ACHN (cell line): ENCODE results near the gene COL4A1.
"Not testable (repeated sequence)": the region's sequence is repeated elsewhere in the genome, so short reads cannot be mapped to it uniquely, and the experiment has no call there.

Source experiments
- DNase-seq: peaks from one replicate; pipeline ENCODE4 v3.0.0-alpha.2; 2015
- in situ Hi-C: cut with HindIII; loops from 2 replicates; pipeline ENCODE4 v1.10.0; 2017; ENCODE audit warnings: low sequenced_read_pairs, low pct_ligation_motif_present, low pct_unique_long_range_greater_than_20kb

The COL4A1 gene

DNA sequence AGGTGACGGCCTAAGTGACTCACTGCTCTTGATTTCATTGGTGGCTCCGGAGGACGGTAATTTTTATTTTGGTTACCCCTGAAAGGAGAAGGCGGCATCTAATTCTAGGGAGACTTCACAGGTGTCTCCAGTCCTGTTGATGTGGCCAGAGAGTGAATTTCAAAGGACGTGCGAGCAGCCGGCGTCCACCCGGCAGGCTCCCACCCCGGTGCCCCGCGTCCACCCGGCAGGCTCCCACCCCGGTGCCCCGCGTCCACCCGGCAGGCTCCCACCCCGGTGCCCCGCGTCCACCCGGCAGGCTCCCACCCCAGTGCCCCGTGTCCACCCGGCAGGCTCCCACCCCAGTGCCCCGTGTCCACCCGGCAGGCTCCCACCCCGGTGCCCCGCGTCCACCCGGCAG is 6.3 kb upstream of the COL4A1 start:
- DNase-seq, in situ Hi-C loops: not testable (repeated sequence)

DNA sequence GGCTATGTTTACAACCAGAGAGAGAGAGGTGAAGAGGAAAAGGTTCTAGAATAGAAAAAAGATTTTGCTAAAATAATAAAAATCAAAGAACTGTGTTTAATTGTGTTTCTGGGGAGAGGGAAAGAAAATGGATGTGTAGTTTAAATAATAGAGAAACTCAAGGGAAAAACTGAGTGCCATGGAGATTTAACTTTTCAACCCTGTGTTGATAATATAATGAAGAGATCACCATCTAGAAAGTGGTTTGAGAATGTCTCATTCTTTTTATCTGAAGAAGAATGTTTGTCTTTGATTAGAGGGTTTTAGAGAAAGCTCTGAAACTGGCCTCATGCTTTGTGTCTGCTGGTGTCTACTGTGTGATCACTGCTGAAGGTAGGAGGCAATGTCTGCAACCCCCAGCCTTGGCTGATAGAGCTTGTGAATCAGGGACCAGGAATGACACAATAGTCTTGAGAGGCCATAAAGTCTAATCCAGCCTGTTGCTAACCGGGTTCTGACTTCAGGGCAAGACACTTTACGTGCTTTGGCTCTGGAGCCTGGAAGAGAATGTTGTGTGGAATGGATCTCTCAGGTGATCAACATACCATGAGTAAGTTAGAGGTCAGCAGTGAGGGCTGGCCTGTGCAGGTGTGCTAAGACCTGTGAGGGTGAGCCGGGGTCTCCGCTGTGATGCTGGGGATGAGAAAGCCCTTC is 5.5 kb upstream of the COL4A1 start:
- in situ Hi-C loops: no loop called here
- no peak for DNase-seq

DNA sequence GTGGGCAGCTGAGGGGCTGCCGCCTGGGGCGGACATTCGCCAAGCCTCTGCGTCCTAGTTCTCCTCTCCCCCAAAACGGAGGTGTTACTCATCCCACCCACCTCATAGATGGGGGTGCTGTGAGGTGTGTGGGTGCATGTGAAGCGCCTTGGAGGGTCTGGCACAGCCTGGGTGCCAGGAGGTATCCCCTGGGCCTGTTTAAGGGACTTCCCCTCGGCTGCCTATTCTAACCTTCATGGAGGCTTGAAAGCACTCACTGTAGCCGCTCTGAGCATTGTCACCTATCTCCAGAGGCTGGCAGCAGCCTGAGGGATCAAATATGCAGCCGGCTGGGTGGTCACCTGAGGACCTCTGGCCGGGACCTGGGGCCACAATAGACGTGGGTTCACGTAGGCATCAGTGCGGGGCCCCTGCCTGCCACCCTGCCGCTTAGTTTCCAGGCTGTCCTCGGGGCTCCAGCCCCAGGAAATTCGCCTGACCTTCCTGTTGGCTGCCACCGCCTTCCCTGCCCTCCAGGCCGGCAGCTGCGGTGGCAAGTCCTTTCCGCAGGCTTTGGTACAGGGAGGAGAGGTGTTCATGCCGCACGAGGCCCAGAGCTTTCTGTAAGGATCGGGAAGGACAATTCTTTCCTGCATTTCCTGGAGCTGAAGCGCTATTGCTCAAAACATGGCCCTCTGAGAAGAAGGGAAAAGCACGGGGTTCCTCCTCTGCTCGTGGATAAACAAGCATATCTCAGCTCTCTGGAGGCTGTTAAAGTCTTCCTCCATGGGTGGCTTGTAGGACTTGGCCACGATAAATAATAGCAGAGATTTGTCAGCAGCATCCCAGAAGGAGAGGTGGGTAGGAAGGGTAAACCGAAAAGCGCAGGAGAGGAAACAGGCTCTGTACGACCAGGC is 4.7 kb upstream of the COL4A1 start:
- no peak for DNase-seq
- in situ Hi-C loops: no loop called here

DNA sequence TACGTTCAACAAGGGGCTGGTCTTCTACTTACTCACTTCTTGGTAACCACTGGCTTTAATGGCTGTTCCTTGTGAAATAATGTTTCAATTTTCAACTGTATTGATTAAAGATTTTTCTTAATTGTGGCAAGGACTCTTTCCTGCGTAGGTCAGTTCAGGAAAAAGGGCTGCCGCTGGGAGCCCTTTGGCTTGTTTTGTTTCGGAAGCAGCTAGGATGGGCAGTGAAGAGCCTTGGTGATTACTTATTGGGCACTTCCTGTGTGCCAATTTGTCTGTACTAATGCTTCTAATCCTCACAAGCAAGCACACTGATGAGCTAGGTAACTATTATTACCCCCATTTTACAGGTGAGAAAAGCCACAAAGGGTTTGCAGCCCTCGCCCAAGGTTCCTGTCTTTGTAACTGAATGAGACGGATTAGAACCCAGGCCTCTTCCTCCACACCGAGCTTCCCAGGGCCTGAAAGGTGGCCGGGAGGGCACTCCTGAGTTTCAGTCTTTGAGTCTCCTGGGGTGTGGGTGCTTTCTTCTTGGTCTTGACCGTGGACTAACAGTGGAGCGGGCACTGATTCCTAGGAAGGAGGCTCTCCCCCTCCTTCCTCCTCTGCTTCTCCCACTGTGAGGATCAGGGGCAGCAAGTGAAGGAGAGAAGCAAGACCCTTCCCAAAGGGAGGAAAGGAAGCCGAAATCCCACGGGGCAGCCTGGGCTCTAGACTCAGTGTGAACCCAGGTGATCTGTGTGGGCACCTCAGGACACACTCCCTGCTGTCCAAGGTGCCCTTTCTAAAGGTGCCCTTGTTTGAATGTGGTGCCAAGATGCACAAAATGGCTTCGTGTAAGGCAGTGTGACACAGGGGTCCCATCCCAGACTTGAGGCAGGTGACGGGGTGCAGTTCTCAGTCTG is 3.8 kb upstream of the COL4A1 start:
- no peak for DNase-seq
- in situ Hi-C loops: no loop called here

DNA sequence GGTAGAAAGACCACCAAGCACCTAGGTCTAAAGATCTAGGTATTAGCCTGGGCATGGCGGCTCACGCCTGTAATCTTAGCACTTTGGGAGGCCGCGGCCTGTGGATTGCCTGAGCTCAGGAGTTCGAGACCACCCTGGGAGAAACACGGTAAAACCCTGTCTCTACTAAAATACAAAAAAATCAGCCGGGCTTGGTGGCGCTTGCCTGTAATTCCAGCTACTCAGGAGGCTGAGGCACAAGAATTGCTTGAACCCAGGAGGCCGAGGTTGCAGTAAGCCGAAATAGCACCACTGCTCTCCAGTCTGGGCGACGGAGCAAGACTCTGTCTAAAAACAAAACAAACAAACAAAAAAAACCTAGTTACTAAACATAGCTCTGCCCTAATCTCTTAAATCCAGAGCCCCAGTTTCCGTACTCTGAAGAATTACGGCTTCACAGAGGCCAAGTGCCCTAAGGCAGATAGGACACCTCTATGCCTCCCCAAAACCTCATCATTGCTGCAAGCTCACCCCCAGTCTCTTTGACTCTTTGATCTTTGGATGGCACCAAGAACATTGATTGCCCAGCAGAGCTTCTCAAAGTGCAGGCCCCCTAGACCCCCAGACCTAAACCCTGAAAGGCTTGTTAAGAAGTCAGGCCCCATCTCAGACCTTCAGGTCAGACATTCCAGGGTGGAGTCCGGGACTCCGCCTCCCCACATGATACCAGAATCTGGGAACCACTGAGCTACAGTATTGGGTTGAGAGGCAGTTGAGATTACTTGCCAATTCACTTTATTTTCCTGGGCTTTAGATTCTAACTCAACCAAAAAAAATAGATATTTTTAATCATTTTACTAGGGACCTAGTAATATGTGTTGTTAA is 2.9 kb upstream of the COL4A1 start:
- in situ Hi-C loops: no loop called here
- DNase-seq: no peak

DNA sequence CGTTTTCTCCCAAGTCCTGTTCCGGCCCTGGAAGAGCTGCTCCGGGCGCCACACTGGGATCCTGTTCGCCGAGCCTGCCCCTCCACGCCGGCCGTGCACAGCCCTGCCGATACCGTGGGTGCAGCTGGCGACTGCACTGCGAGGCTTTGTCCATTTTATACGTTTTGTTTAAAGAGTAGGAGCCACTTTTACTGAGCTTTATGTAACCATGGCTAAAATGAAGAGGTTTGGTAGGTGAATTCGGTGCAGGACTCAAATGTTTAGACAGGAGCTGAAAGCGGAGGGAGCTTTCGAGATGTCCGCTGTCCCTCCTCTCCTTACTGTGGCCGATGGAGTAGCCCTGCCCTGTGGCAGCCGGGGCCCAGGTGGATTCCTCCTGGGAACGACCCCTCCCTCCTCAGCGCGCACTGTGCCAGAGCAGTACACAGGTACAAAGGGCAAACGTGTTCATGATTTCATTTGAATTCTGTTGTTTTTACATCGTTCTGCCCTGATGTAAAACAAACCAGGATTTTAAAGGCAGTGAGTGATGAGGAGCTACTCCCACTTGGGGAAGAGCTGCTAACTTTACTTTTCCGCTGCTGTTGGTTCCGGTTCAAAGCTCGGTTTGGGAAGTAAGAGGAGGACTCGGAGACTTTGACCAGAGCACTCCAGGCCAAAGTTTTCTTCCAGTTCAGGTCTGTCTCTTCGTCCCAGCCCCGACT is 1.9 kb upstream of the COL4A1 start:
- in situ Hi-C loops: no loop called here

DNA sequence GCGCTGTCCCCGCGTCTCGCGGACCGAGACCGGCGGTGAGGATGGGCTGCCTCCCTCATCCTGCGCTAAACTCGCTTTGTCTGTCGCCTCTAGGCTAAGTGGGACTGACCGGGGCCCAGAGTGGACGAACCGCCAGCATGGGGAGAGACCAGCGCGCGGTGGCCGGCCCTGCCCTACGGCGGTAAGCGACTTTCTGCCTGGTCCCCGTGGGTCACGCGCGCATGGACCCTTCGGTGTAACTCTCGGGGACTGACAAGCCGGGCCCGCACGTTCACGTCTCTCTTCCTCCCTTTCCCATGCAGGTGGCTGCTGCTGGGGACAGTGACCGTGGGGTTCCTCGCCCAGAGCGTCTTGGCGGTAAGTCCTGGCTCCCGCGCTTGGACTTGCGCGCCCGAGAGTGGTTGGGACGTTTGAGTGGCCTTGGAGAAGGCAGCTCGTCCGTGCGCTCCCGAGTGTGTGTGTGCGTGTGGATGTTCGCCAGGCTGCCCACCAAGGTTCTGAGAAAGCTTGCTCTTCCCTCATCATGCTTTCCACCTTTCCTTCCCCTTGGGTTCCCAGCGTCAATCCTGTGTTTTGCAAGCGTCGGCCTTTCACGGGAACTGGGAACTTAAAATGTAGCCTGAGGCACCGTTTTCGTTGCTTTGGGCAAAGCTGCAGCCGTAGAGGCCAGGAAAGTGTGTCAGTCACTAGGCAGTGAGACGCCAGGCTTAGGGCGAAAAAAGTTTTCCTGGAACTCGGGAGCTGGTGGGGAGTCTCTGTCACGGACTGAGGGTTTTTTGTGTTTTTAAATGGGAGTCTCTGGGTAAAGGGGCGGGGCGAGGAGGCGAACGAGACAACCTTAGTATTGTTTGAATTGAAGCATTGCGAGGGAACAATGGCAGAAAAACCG is 1.1 kb upstream of the COL4A1 start:
- in situ Hi-C loops: no loop called here
- peak; percentile 41 for DNase-seq

More for the DNA sequence above, 1.9 kb upstream of the COL4A1 start:
- DNase-seq: no peak

DNA sequence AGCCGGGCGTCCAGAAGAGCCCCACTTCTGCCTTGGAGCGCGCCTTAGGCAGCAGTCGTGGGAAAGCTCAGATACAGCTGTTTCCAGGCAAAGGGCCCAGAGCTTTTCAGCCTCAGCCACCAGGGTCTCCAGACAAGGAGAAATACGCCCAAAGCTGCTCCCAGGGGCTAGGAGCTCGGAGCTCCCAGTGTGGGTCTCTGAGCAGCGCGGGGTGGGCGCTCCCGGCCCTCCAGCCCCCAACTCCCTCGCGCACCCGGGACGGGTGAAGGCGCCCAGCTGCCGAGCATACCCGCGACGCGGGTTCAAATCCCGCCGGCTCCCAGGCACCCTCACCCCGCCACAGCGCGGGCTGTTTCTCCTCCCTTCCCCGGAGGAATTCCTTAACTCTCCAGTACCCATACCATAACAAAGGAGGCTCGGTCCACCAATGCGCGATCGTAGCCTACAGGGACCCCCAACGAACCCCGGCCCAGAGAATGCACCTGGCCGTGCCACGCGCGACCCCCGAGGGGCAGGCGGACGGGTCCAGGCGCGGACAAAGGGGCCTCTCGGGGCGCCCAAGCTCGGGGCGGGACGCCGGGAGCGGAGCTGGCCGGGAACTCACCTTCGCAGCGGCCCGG is 507 bp downstream of the COL4A1 start:
- in situ Hi-C loops: no loop called here
- DNase-seq: no peak

DNA sequence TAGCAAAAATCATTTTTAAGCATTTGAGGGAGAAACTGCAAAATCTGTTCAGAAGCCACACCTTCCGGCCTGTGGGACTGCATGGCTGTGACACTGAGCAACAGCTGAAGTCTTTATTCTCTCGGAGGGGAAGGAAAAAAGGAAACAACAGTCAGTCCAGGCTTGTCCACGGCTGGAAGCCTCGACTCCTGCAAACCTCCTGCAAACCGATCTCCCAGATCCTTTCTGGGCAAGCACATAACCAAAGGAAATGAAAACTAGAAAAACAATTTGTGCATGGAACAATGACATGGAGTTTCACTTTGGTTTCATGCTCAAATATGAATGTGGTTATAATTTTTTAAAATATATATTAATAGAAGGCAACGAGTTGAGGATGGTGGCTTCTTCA is 1.0 kb downstream of the COL4A1 start:
- in situ Hi-C loops: no loop called here
- DNase-seq: no peak

DNA sequence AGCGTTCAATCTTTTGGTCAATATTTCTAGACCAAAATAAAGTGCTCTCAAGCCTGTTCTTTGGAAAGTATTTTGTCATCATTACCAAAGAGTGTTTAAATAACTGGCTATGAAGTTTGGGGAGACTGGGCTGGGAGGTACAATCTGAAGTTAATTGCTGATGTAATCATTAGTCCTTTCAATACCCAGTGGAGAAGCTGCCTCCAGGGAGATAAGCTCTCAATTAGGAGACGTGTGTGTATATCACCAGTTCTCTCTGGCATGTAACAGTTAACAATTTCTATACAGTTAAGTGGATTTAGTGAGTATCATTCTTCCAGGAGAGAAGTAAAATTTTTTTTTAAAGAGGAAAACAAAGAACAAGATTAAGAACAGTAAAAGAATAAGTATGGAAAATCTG is 1.4 kb downstream of the COL4A1 start:
- in situ Hi-C loops: no loop called here
- no peak for DNase-seq

DNA sequence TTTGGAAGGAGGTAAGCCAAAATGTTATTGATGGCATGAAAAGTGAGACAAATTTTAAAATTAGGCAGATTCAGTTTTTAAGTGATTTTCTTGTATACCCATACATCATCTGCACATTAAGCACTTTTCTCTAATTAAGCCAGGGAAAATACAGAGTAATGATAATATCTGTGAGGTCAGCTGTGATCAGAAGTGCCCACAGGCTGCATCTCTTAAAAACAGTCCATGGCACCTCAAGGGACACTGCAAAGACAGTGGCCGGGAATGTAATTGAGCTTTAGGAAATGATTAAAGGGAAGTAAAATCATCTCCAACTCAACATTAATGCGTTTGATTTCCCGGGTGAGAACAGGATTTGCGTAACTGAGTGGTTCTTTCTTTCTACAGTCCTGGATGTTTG is 2.0 kb downstream of the COL4A1 start:
- DNase-seq: no peak
- in situ Hi-C loops: no loop called here

DNA sequence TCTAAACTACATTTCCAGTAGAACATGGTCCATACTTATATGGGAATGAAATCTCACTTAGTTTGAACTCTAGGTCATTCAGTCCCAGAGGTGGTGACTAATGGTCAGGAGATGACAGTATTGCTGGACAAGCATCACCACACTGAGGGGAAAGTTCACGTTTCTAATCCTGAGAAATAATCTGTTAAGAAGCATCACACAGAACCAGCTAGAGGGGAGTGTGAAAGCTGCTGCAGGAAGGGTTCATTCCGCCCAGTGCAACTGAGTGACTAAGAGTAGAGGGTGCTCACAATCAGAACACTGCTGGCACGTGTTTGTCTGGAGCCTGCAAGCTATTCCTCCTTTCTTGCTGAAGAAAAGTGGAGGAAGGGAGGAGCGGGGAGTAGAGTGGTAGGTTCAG is 2.7 kb downstream of the COL4A1 start:
- in situ Hi-C loops: no loop called here
- DNase-seq: peak; percentile 71

DNA sequence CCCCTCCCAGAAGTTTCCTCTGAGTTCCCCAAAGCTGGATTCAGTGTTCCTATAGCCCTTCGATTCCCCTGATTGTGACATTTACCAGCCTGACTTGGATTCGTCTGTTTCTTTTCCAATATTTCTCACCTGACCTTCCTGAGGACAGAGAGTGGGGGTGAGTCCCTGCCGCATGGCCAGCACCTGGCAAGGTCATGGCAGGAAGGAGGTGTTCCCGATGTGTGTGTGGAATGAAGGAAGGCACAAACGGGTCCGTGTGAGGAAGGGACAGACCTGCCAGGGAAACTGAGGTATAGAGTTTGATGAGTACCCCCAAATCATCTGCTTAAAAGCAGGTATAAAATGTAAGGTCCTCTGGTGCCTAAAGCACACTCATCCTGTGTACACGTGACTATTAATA is 3.3 kb downstream of the COL4A1 start:
- in situ Hi-C loops: no loop called here
- no peak for DNase-seq

DNA sequence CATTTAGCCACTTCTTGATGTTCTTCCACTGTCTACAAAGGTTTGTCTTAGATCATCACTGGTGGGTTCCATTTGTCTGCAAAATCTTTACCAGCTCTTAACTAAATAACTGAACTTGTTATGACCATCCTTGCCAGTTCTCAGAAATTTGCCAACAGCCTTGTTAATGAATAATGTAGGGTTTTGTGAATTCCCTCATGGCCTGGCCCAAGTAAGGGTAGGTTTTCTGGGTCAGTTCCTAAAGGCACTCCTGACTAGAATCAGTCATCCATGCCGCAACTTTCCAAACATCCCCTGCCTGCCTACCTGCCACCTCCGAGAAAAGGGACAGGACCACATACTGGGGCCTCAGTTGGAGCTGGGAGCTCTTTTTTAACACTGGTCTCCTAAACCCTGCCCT is 4.0 kb downstream of the COL4A1 start:
- peak; percentile 73 for DNase-seq
- in situ Hi-C loops: no loop called here

DNA sequence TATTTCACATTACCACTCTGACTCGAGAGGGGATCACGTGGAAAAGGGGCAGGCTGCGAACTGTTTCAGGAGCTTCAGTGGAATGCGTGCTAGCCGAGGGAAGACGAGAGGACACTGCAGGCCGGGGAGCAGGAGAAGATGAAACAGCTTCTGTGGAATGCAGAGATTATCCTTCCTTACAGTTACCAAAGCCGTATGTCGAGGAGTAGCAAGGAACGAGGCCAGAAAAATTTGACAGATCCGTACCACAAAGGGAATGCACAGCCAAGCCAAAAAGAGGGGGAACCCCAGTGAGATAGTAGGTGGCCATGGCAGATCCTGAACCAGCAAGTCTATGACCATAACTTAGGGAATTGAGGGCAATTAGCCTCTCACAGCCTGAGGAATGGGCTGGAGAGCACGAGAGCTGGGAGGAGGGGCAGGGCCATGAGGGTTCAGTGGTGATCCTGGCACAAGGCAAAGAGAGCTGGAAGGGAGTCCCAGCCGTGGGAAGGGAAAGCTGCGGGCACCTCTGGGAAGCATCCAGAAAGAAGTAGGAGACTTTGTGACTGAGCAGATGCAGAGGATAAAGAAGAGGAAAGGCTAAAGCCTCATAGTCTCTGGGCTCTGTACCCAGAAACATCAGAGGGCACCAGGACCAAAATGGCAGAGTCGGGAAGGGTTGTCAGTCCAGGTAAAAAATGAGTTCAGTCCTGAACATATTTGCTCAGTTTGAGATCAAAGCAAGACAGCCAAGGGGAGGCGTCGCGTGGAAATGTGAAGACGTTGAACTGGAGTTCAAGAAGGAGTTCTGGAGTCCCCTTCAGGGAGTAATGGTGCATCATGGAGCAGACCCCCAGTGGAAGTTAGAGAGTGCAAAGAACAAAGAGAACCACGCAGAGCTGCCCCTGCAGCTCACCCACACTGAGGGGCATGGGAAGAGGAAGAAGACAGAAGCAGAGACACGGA is 5.1 kb downstream of the COL4A1 start:
- DNase-seq: no peak
- in situ Hi-C loops: no loop called here
